T-cell (primary cell): ENCODE data around the gene PTEN. TPM values are rescaled to one million over a fixed set of nuclear protein-coding genes. Genes with fewer than 3 reads are reported as not detected.
"Not testable (repeated sequence)": the region's sequence is repeated elsewhere in the genome, so short reads cannot be mapped to it uniquely, and the experiment has no call there.

Experiments used
- ATAC-seq, 4 experiments: fragments of 200-7000 bp in 3 of 4; fragments of 150-1000 bp in 1 of 4; cut with Tn5 transposase; replicated peaks in 1 of 4; 1 replicate in 3 of 4; 2 replicates in 1 of 4; pipeline ENCODE4 v1.10.0; 2021; ENCODE audit warnings: moderate library complexity in 3 of 4, mild to moderate bottlenecking in 2 of 4, moderate number of reproducible peaks in 1 of 4
- CTCF ChIA-PET, 2 donors: fragments of 300-600 bp; sonication (Branson Sonifier 250); formaldehyde crosslinking; loops; one replicate each; lab custom pipeline; 2022; ENCODE audit warnings: antibody characterized with exemption in 2 of 2; lab: Charles Lee
- POLR2A ChIA-PET, 2 donors: fragments of 300-600 bp; sonication (Branson Sonifier 250); formaldehyde crosslinking; loops; one replicate each; lab custom pipeline; 2022; ENCODE audit warnings: antibody characterized with exemption in 2 of 2; lab: Charles Lee
- DNase-seq, 35 experiments: peaks; one replicate each; pipeline versions ENCODE4 v3.0.0 to v3.0.0-alpha.2; 2013 to 2023
- H3K27ac ChIP-seq: one replicate; pipeline ENCODE4 v1.5.1; 2013; ENCODE audit warnings: low read length
- H3K27me3 ChIP-seq, 2 experiments: replicated peaks in 1 of 2; 1 replicate in 1 of 2; 2 replicates in 1 of 2; pipeline versions ENCODE4 v1.6.1 to v1.7.0; 2013; ENCODE audit warnings: low read length in 1 of 2, mixed read lengths in 1 of 2; ENCODE audit not compliant: control insufficient read depth in 2 of 2, insufficient read depth in 2 of 2; ENCODE audit errors: extremely low read depth in 1 of 2
- H3K36me3 ChIP-seq, 2 donors: 1 replicate in 1 of 2; 2 replicates in 1 of 2; pipeline versions ENCODE4 v1.6.1 to v1.7.0; 2013; ENCODE audit warnings: low read length in 1 of 2; ENCODE audit not compliant: control insufficient read depth in 2 of 2, insufficient read depth in 1 of 2; ENCODE audit errors: extremely low read depth in 1 of 2
- H3K4me1 ChIP-seq, 2 experiments: 1 replicate in 1 of 2; 2 replicates in 1 of 2; pipeline versions ENCODE4 v1.6.1 to v1.7.0; 2013; ENCODE audit warnings: low read length in 2 of 2, mixed read lengths in 1 of 2; ENCODE audit not compliant: insufficient read depth in 2 of 2, control insufficient read depth in 1 of 2; ENCODE audit errors: extremely low read depth in 1 of 2
- H3K4me3 ChIP-seq, 2 donors: 1 replicate in 1 of 2; 2 replicates in 1 of 2; pipeline versions ENCODE4 v1.5.1 to v1.7.0; 2013; ENCODE audit warnings: mild to moderate bottlenecking in 2 of 2, low read length in 1 of 2, moderate library complexity in 1 of 2; ENCODE audit not compliant: control insufficient read depth in 1 of 2; ENCODE audit errors: extremely low read depth in 1 of 2
- H3K9me3 ChIP-seq: 2 replicates; pipeline ENCODE4 v1.7.0; 2013
- H3K27ac Mint-ChIP-seq, 2 donors: one replicate each; pipeline ENCODE4 v1.8.0; 2020 to 2021; ENCODE audit warnings: mild to moderate bottlenecking in 2 of 2, mixed read lengths in 2 of 2
- H3K27me3 Mint-ChIP-seq, 2 donors: one replicate each; pipeline ENCODE4 v1.8.0; 2021 to 2022; ENCODE audit warnings: mixed read lengths in 2 of 2
- H3K36me3 Mint-ChIP-seq: one replicate; pipeline ENCODE4 v1.8.0; 2021; ENCODE audit warnings: mixed read lengths
- H3K4me1 Mint-ChIP-seq, 3 donors: one replicate each; pipeline ENCODE4 v1.8.0; 2020 to 2022; ENCODE audit warnings: mixed read lengths in 3 of 3, mild to moderate bottlenecking in 1 of 3
- H3K4me3 Mint-ChIP-seq, 3 donors: one replicate each; pipeline ENCODE4 v1.8.0; 2020 to 2022; ENCODE audit warnings: mild to moderate bottlenecking in 3 of 3, mixed read lengths in 3 of 3, moderate library complexity in 3 of 3
- H3K9me3 Mint-ChIP-seq, 3 donors: one replicate each; pipeline ENCODE4 v1.8.0; 2020 to 2022; ENCODE audit warnings: mixed read lengths in 3 of 3
- WGBS: methylation state at CpG from one replicate; pipeline ENCODE4 v1.1.5; 2013; ENCODE audit warnings: missing lambda C conversion rate; ENCODE audit not compliant: insufficient coverage; 5-methylcytosine and 5-hydroxymethylcytosine counted together
- total RNA-seq, 35 experiments: library from RNA in 6 of 35; stranded (reverse) in 6 of 35; fragments of 120-200 nt in 1 of 35; gene quantifications; one replicate each; pipeline versions ENCODE4 v1.2.1 to v1.2.4 and lab custom pipeline; 2013 to 2026

The PTEN gene
- total RNA-seq, 5 donors from 2014 or later (not counting 1 experiment from before 2014, with no cell fraction given), result 59.9 to 98.7 (median 66.9) TPM

- Mint-ChIP-seq H3K27me3 (no peaks in the 10 kb centered on the region), H3K9me3 (no peaks in the 10 kb centered on the region), H3K4me3 (peak overlapping the region; percentile 90 to 99 (median 97)), H3K36me3 (peaks cover 3% of the 10 kb centered on the region), H3K27ac (peak overlapping the region; percentile 94 to 98), H3K4me1 (peaks cover 38 to 40% (median 39%) of the 10 kb centered on the region in 3 donors)
- peak; percentile 69 to 78 (median 72) for ATAC-seq
- 17% methylated on average over 13 of the region's 29 CpGs for WGBS
- DNase-seq, result peak; percentile 41 to 76 (median 62)
- no peaks in the 10 kb centered on the region for H3K27me3 ChIP-seq
- no peaks in the 10 kb centered on the region for H3K36me3 ChIP-seq
- POLR2A ChIA-PET, result interaction anchor here (0.5 to 1.9 kb wide), 16 partner anchors 15 to 1065 kb away, joined by 3 to 8 read pairs (median 4); partner anchors contain the start of genes KLLN (in 1 of the 2), PTEN (in 1 of the 2) and RNLS (in 1 of the 2)
- peak overlapping the region; percentile 79 to 87 for H3K4me3 ChIP-seq
- peak overlapping the region; percentile 82 for H3K27ac ChIP-seq
- H3K9me3 ChIP-seq, result no peaks in the 10 kb centered on the region
- CTCF ChIA-PET, result interaction anchor here (0.5 to 2.6 kb wide), 14 partner anchors 9 to 1155 kb away, joined by 3 to 10 read pairs (median 6); partner anchors contain the start of gene RNLS (in 1 of the 2)
- peaks cover 7 to 27% of the 10 kb centered on the region in 2 experiments for H3K4me1 ChIP-seq
Measured at GRCh38 chr10:87818505-87819288, 44.7 kb upstream of the PTEN start.

GRCh38 chr10:87819289-87819585, 44.2 kb upstream of the PTEN start:
- no peaks in the 10 kb centered on the region for H3K27me3 Mint-ChIP-seq
- no peaks in the 10 kb centered on the region for H3K27me3 ChIP-seq
- CTCF ChIA-PET, result interaction anchor here (0.6 to 2.6 kb wide), 13 partner anchors 9 to 1154 kb away, joined by 3 to 10 read pairs (median 5); partner anchors contain the start of genes RNLS (in 1 of the 2) and STAMBPL1 (in 1 of the 2)
- H3K9me3 Mint-ChIP-seq, result no peaks in the 10 kb centered on the region
- ATAC-seq (no peak), DNase-seq (no peak)
- H3K27ac ChIP-seq, result peak overlapping the region; percentile 82
- H3K36me3 Mint-ChIP-seq, result peaks cover 2% of the 10 kb centered on the region
- no peaks in the 10 kb centered on the region for H3K9me3 ChIP-seq
- no peaks in the 10 kb centered on the region for H3K36me3 ChIP-seq
- no peak overlapping the region for H3K4me3 ChIP-seq
- H3K4me1 Mint-ChIP-seq, result peaks cover 37 to 40% (median 38%) of the 10 kb centered on the region in 3 donors
- POLR2A ChIA-PET, result interaction anchor here (0.6 to 1.9 kb wide), 10 partner anchors 15 to 764 kb away, joined by 3 to 8 read pairs (median 4); partner anchors contain the start of genes KLLN (in 1 of the 2), PTEN (in 1 of the 2) and RNLS (in 1 of the 2)
- WGBS, result no CpG with 5 or more reads among the region's 6 CpGs
- H3K4me3 Mint-ChIP-seq, result peak overlapping the region in 2 of 3 donors; percentile 53 to 99
- peaks cover 7 to 27% of the 10 kb centered on the region in 2 experiments for H3K4me1 ChIP-seq
- peak overlapping the region in 1 of 2 donors; percentile 75 for H3K27ac Mint-ChIP-seq

GRCh38 chr10:87826653-87827052, 36.8 kb upstream of the PTEN start:
- H3K9me3 ChIP-seq, result no peaks in the 10 kb centered on the region
- POLR2A ChIA-PET, result no interaction called here
- peak overlapping the region in 1 of 2 donors; percentile 56 for H3K27ac Mint-ChIP-seq
- peaks cover 4 to 28% (median 5%) of the 10 kb centered on the region in 3 donors for H3K4me1 Mint-ChIP-seq
- H3K4me3 ChIP-seq, result no peak overlapping the region
- H3K4me3 Mint-ChIP-seq, result no peak overlapping the region
- H3K27ac ChIP-seq, result no peak overlapping the region
- H3K4me1 ChIP-seq, result peaks cover 0 to 7% of the 10 kb centered on the region in 2 experiments
- H3K36me3 Mint-ChIP-seq, result no peaks in the 10 kb centered on the region
- no peak for DNase-seq
- no peaks in the 10 kb centered on the region for H3K36me3 ChIP-seq
- no peaks in the 10 kb centered on the region for H3K27me3 Mint-ChIP-seq
- H3K27me3 ChIP-seq, result no peaks in the 10 kb centered on the region
- peak in 1 of 4 experiments; percentile 38 for ATAC-seq
- CTCF ChIA-PET, result no interaction called here
- H3K9me3 Mint-ChIP-seq, result no peaks in the 10 kb centered on the region

- Histone ChIP-seq H3K36me3 (no peaks in the 10 kb centered on the region), H3K27me3 (no peaks in the 10 kb centered on the region), H3K4me3 (no peak overlapping the region), H3K4me1 (peaks cover 0 to 7% of the 10 kb centered on the region in 2 experiments), H3K27ac (no peak overlapping the region), H3K9me3 (no peaks in the 10 kb centered on the region)
- Mint-ChIP-seq H3K4me1 (peaks cover 4 to 28% (median 5%) of the 10 kb centered on the region in 3 donors), H3K27ac (no peak overlapping the region), H3K4me3 (no peak overlapping the region), H3K9me3 (no peaks in the 10 kb centered on the region), H3K27me3 (no peaks in the 10 kb centered on the region), H3K36me3 (no peaks in the 10 kb centered on the region)
- DNase-seq (no peak), ATAC-seq (no peak)
- ChIA-PET CTCF (interaction anchor here (0.6 to 1.4 kb wide), 4 partner anchors 8 to 725 kb away, joined by 3 to 4 read pairs (median 3); no protein-coding TSS in a partner anchor), POLR2A (no interaction called here)
- no CpG with 5 or more reads among the region's 2 CpGs for WGBS
Measured at GRCh38 chr10:87827681-87828080, 35.7 kb upstream of the PTEN start.

- H3K27me3 ChIP-seq, H3K4me1 ChIP-seq, H3K9me3 ChIP-seq, POLR2A ChIA-PET, H3K27me3 Mint-ChIP-seq, H3K4me3 Mint-ChIP-seq, ATAC-seq, H3K27ac Mint-ChIP-seq, H3K36me3 ChIP-seq, DNase-seq, H3K27ac ChIP-seq, H3K4me3 ChIP-seq, H3K36me3 Mint-ChIP-seq, H3K9me3 Mint-ChIP-seq: not testable (repeated sequence)
- no CpG with 5 or more reads among the region's 4 CpGs for WGBS
- peaks cover 4 to 28% (median 5%) of the 10 kb centered on the region in 3 donors for H3K4me1 Mint-ChIP-seq
- CTCF ChIA-PET, result interaction anchor here in 1 of 2 donors (1.0 to 1.4 kb wide), 2 partner anchors 10 to 724 kb away, joined by 3 to 5 read pairs; no protein-coding TSS in a partner anchor
Measured at GRCh38 chr10:87829051-87829450, 34.4 kb upstream of the PTEN start.

- POLR2A ChIA-PET, result no interaction called here
- H3K36me3 ChIP-seq, result no peaks in the 10 kb centered on the region
- H3K27ac ChIP-seq, result no peak overlapping the region
- Mint-ChIP-seq H3K9me3 (no peaks in the 10 kb centered on the region), H3K4me3 (no peak overlapping the region), H3K27me3 (no peaks in the 10 kb centered on the region), H3K27ac (no peak overlapping the region), H3K4me1 (peaks cover 4 to 28% (median 5%) of the 10 kb centered on the region in 3 donors), H3K36me3 (no peaks in the 10 kb centered on the region)
- ATAC-seq (no peak), DNase-seq (no peak)
- CTCF ChIA-PET, result interaction anchor here in 1 of 2 donors (0.5 to 0.6 kb wide), 2 partner anchors 10 to 140 kb away, joined by 4 to 8 read pairs; no protein-coding TSS in a partner anchor
- no peak overlapping the region for H3K4me3 ChIP-seq
- no peaks in the 10 kb centered on the region for H3K9me3 ChIP-seq
- peaks cover 0 to 7% of the 10 kb centered on the region in 2 experiments for H3K4me1 ChIP-seq
- no peaks in the 10 kb centered on the region for H3K27me3 ChIP-seq
Measured at GRCh38 chr10:87829986-87830729, 33.3 kb upstream of the PTEN start.
